Vagina (tissue), 2 donors: Measurements from ENCODE around the gene HOXA9.

Experiments
- POLR2A ChIP-seq, 2 donors: fragments of 450-650 bp; IDR thresholded peaks; one replicate each; pipeline ENCODE4 v1.6.1; 2017; ENCODE audit warnings: antibody characterized with exemption in 2 of 2, mild to moderate bottlenecking in 2 of 2, moderate library complexity in 2 of 2
- POLR2AphosphoS5 ChIP-seq, 2 donors: sonication (generic); formaldehyde crosslinking; IDR thresholded peaks; one replicate each; pipeline ENCODE4 v1.9.0; 2017; ENCODE audit warnings: antibody characterized with exemption in 2 of 2, mild to moderate bottlenecking in 2 of 2, low read depth in 1 of 2; ENCODE audit not compliant: insufficient read depth in 1 of 2
- TF ChIP-seq, protein P1 (sequence below), 3 experiments: fragments of 450-650 bp in 2 of 3; fragments of 200-600 bp in 1 of 3; sonication (generic) in 1 of 3; IDR thresholded peaks; one replicate each; pipeline ENCODE4 v1.5.1; 2017 to 2019; ENCODE audit warnings: antibody characterized with exemption in 3 of 3, mild to moderate bottlenecking in 2 of 3, moderate library complexity in 2 of 3

DNA sequence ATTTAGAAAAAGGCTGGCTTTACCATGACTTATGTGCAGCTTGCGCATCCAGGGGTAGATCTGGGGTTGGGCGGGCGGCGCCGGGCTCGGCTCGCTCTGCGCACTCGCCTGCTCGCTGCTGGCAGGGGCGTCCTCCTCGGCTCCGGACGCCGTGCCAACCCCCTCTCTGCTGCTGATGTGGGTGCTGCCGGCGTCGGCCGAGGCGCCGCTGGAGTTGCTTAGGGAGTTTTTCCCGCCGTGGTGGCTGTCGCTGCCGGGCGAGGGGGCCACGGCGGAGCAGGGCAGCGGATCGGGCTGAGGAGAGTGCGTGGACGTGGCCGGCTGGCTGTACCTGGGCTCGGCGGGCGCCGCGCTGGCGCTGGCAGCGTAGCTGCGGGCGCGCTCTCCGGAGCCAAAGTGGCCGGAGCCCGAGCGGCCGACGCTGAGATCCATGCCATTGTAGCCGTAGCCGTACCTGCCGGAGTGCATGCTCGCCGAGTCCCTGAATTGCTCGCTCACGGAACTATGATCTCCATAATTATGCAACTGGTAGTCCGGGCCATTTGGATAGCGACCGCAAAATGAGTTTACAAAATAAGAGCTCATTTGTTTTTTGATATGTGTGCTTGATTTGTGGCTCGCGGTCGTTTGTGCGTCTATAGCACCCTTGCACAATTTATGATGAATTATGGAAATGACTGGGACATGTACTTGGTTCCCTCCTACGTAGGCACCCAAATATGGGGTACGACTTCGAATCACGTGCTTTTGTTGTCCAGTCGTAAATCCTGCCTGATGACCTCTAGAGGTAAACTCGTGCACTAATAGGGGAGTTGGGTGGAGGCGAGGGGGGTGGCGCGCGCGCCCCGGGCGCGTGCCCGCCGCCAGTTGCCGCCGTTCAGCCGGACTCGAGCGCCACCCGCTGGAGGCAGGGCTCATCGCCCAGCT lies 22.1 kb downstream of the HOXA9 start, which contains the start of gene HOXA5:
- TF ChIP-seq, protein P1, sequence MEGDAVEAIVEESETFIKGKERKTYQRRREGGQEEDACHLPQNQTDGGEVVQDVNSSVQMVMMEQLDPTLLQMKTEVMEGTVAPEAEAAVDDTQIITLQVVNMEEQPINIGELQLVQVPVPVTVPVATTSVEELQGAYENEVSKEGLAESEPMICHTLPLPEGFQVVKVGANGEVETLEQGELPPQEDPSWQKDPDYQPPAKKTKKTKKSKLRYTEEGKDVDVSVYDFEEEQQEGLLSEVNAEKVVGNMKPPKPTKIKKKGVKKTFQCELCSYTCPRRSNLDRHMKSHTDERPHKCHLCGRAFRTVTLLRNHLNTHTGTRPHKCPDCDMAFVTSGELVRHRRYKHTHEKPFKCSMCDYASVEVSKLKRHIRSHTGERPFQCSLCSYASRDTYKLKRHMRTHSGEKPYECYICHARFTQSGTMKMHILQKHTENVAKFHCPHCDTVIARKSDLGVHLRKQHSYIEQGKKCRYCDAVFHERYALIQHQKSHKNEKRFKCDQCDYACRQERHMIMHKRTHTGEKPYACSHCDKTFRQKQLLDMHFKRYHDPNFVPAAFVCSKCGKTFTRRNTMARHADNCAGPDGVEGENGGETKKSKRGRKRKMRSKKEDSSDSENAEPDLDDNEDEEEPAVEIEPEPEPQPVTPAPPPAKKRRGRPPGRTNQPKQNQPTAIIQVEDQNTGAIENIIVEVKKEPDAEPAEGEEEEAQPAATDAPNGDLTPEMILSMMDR (IDR thresholded peaks at IDR 0.05): peak in 2 of 3 experiments; percentile 26 to 37
- TF ChIP-seq POLR2A (IDR thresholded peaks at IDR 0.05) (no peak), POLR2AphosphoS5 (IDR thresholded peaks at IDR 0.05; ENCODE audit: insufficient read depth in 1 of 2, low read depth in 1 of 2) (peak; percentile 14 to 55)
